Stimulated activated CD8-positive, alpha-beta memory T cell treated with anti-CD3 and anti-CD28 coated beads, Interleukin-15, amount 100 ng/mL, for 48 hours (primary cell): Measurements from ENCODE around the gene FOXI1.

Experiments
- DNase-seq, 2 donors: peaks; one replicate each; pipeline ENCODE4 v3.0.0-alpha.2; 2020; ENCODE audit warnings: low read depth in 2 of 2

Gene FOXI1

GRCh38 chr5:170150713-170151096 lies 45.0 kb downstream of the FOXI1 start:
- no peak for DNase-seq

- no peak for DNase-seq
Observed at GRCh38 chr5:170151097-170151831, 45.6 kb downstream of the FOXI1 start.

GRCh38 chr5:170152767-170153166 lies 47.1 kb downstream of the FOXI1 start:
- DNase-seq: no peak

GRCh38 chr5:170154297-170154696 lies 48.6 kb downstream of the FOXI1 start:
- DNase-seq: no peak

- DNase-seq: no peak
Observed at GRCh38 chr5:170154744-170155143, 49.0 kb downstream of the FOXI1 start.

GRCh38 chr5:170155771-170156170 lies 50.1 kb downstream of the FOXI1 start:
- no peak for DNase-seq

- DNase-seq: no peak
Observed at GRCh38 chr5:170159101-170159698, 53.5 kb downstream of the FOXI1 start.
